Type B pancreatic cell (in vitro differentiated cells): ENCODE data around the gene MCUB. TPM values are rescaled to one million over a fixed set of nuclear protein-coding genes. Genes with fewer than 3 reads are reported as not detected.

ENCODE experiments used
- DNase-seq: peaks from one replicate; pipeline ENCODE4 v3.0.0; 2021; ENCODE audit warnings: mixed read lengths; ENCODE audit not compliant: unreplicated experiment; ENCODE audit errors: extremely low spot score
- H3K27ac Mint-ChIP-seq: 2 replicates; pipeline ENCODE4 v1.8.0; 2021; ENCODE audit warnings: mild to moderate bottlenecking, mixed read lengths
- H3K27me3 Mint-ChIP-seq: 2 replicates; pipeline ENCODE4 v1.8.0; 2021; ENCODE audit warnings: mixed read lengths
- H3K36me3 Mint-ChIP-seq: 2 replicates; pipeline ENCODE4 v1.8.0; 2021; ENCODE audit warnings: mixed read lengths
- H3K4me1 Mint-ChIP-seq: one replicate; pipeline ENCODE4 v1.8.0; 2021; ENCODE audit warnings: mixed read lengths; ENCODE audit not compliant: unreplicated experiment
- H3K4me3 Mint-ChIP-seq: 2 replicates; pipeline ENCODE4 v1.8.0; 2021; ENCODE audit warnings: mild to moderate bottlenecking, mixed read lengths
- H3K9me3 Mint-ChIP-seq: 2 replicates; pipeline ENCODE4 v1.8.0; 2021; ENCODE audit warnings: mixed read lengths
- total RNA-seq: library from RNA; stranded (reverse); gene quantifications from 2 replicates; pipeline ENCODE4 v1.2.1, GENCODE V29; 2021; ENCODE audit warnings: low replicate concordance
- TF ChIP-seq, protein P1 (sequence below): fragments of 200-600 bp; sonication (generic); conservative IDR thresholded peaks from 2 replicates; pipeline ENCODE4 v1.5.0; 2021; ENCODE audit warnings: antibody characterized with exemption, mild to moderate bottlenecking

Gene MCUB
- total RNA-seq, 1 donor from 2014 or later, result 10.1 TPM

GRCh38 chr4:109599046-109599652, 39.1 kb downstream of the MCUB start:
- no peak overlapping the region for H3K4me3 Mint-ChIP-seq
- no peaks in the 10 kb centered on the region for H3K36me3 Mint-ChIP-seq
- no peaks in the 10 kb centered on the region for H3K27me3 Mint-ChIP-seq
- TF ChIP-seq, protein P1, sequence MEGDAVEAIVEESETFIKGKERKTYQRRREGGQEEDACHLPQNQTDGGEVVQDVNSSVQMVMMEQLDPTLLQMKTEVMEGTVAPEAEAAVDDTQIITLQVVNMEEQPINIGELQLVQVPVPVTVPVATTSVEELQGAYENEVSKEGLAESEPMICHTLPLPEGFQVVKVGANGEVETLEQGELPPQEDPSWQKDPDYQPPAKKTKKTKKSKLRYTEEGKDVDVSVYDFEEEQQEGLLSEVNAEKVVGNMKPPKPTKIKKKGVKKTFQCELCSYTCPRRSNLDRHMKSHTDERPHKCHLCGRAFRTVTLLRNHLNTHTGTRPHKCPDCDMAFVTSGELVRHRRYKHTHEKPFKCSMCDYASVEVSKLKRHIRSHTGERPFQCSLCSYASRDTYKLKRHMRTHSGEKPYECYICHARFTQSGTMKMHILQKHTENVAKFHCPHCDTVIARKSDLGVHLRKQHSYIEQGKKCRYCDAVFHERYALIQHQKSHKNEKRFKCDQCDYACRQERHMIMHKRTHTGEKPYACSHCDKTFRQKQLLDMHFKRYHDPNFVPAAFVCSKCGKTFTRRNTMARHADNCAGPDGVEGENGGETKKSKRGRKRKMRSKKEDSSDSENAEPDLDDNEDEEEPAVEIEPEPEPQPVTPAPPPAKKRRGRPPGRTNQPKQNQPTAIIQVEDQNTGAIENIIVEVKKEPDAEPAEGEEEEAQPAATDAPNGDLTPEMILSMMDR, result no peak
- H3K27ac Mint-ChIP-seq, result no peak overlapping the region
- no peaks in the 10 kb centered on the region for H3K9me3 Mint-ChIP-seq
- H3K4me1 Mint-ChIP-seq, result no peaks in the 10 kb centered on the region
- no peak for DNase-seq

DNA sequence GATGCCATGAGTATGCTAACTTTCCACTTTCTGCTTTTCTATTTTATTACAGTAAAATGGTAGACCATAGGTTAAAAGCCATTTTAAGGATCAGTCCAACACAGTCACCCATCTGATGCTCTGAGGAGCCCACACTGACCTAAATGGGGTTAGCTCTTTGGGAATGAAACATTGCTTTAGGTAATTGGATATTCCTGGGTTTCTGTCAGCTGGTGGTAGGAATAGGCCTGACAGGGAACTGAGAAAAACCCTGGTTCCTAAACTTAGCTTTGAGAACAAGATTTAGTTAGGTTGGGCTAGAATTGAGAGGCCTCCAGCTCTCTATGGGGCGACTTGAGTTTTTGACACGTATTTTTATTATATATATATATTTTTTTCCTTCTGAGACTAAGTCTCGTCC, 40.4 kb downstream of the MCUB start:
- TF ChIP-seq, protein P1, result no peak
- H3K27ac Mint-ChIP-seq, result no peak overlapping the region
- H3K36me3 Mint-ChIP-seq, result no peaks in the 10 kb centered on the region
- H3K27me3 Mint-ChIP-seq, result no peaks in the 10 kb centered on the region
- no peak overlapping the region for H3K4me3 Mint-ChIP-seq
- DNase-seq, result no peak
- no peaks in the 10 kb centered on the region for H3K9me3 Mint-ChIP-seq
- H3K4me1 Mint-ChIP-seq, result no peaks in the 10 kb centered on the region

GRCh38 chr4:109601336-109601735, 41.3 kb downstream of the MCUB start:
- Mint-ChIP-seq H3K27me3 (no peaks in the 10 kb centered on the region), H3K27ac (no peak overlapping the region), H3K36me3 (no peaks in the 10 kb centered on the region), H3K4me1 (no peaks in the 10 kb centered on the region), H3K9me3 (no peaks in the 10 kb centered on the region), H3K4me3 (no peak overlapping the region)
- TF ChIP-seq, protein P1, result no peak
- no peak for DNase-seq

DNA sequence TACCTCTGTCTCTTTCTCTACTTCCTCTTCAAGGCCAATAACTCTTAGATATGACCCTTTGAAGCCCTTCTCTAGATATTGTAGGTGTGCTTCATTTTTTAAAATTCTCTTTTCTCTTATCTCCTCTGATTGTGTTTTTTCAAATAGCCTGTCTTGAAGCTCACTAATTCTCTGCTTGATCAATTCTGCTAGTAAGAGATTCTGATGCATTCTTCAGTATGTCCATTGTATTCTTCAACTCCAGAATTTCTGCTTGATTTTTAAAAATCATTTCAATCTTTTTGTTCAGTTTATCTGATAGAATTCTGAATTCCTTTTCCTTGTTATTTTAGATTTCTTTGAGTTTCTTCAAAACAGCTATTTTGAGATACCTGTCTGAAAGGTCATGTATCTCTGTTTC, 47.9 kb downstream of the MCUB start:
- Mint-ChIP-seq H3K27ac (no peak overlapping the region), H3K9me3 (peaks cover 8% of the 10 kb centered on the region), H3K4me1 (no peaks in the 10 kb centered on the region), H3K27me3 (no peaks in the 10 kb centered on the region), H3K4me3 (no peak overlapping the region), H3K36me3 (peaks cover 4% of the 10 kb centered on the region)
- TF ChIP-seq, protein P1, result no peak
- DNase-seq, result no peak

GRCh38 chr4:109608879-109609278, 48.8 kb downstream of the MCUB start:
- no peak overlapping the region for H3K4me3 Mint-ChIP-seq
- H3K36me3 Mint-ChIP-seq, result peaks cover 4% of the 10 kb centered on the region
- H3K9me3 Mint-ChIP-seq, result peaks cover 8% of the 10 kb centered on the region
- no peak for DNase-seq
- H3K27me3 Mint-ChIP-seq, result no peaks in the 10 kb centered on the region
- H3K4me1 Mint-ChIP-seq, result no peaks in the 10 kb centered on the region
- TF ChIP-seq, protein P1, result no peak
- H3K27ac Mint-ChIP-seq, result no peak overlapping the region

DNA sequence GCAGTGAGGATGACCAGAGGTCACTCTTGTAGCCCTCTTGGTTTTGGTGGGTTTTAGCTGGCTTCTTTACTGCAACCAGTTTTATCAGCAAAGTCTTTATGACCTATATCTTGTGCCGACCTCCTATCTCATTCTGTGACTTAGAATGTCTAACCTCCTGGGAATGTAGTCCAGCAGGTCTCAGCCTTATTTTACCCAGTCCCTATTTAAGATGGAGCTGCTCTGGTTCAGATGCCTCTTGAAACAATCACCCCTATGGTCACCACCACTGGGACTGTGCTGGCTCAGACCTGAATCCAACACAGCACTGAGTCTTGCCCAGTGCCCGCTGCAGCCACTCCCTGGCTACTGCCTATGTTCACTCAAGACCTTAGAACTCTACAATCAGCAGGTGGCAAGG, 49.4 kb downstream of the MCUB start:
- no peaks in the 10 kb centered on the region for H3K4me1 Mint-ChIP-seq
- TF ChIP-seq, protein P1, result no peak
- DNase-seq, result no peak
- peaks cover 8% of the 10 kb centered on the region for H3K9me3 Mint-ChIP-seq
- H3K4me3 Mint-ChIP-seq, result no peak overlapping the region
- H3K27me3 Mint-ChIP-seq, result no peaks in the 10 kb centered on the region
- H3K27ac Mint-ChIP-seq, result no peak overlapping the region
- peaks cover 4% of the 10 kb centered on the region for H3K36me3 Mint-ChIP-seq
